Naive thymus-derived CD8-positive, alpha-beta T cell (primary cell): ENCODE results near the gene CDPF1. TPM values are rescaled to one million over a fixed set of nuclear protein-coding genes. Genes with fewer than 3 reads are reported as not detected.

Source experiments
- ATAC-seq, 2 donors: fragments of 150-1000 bp; cut with Tn5 transposase in 1 of 2; sonication (Bioruptor Pico), chemical (Tn5 transposase) in 1 of 2; 1 replicate in 1 of 2; 2 replicates in 1 of 2; pipeline ENCODE4 v1.10.0; 2021; ENCODE audit warnings: mild to moderate bottlenecking in 2 of 2, moderate library complexity in 2 of 2
- POLR2A ChIA-PET: fragments of 350-600 bp; sonication (Branson Sonifier 250); formaldehyde crosslinking; loops from one replicate; lab custom pipeline; 2021; ENCODE audit warnings: antibody characterized with exemption; lab: Charles Lee
- DNase-seq, 10 donors: peaks; one replicate each; pipeline versions ENCODE4 v3.0.0 to v3.0.0-alpha.2; 2020 to 2022
- H3K27ac Mint-ChIP-seq, 10 donors: one replicate each; pipeline ENCODE4 v1.8.0; 2020 to 2022; ENCODE audit warnings: mild to moderate bottlenecking in 10 of 10, mixed read lengths in 10 of 10, moderate library complexity in 4 of 10, inconsistent platforms in 1 of 10
- H3K27me3 Mint-ChIP-seq, 5 donors: one replicate each; pipeline ENCODE4 v1.8.0; 2021 to 2022; ENCODE audit warnings: mixed read lengths in 5 of 5
- H3K36me3 Mint-ChIP-seq, 3 donors: one replicate each; pipeline ENCODE4 v1.8.0; 2020 to 2022; ENCODE audit warnings: mixed read lengths in 3 of 3, mild to moderate bottlenecking in 2 of 3, inconsistent platforms in 1 of 3
- H3K4me1 Mint-ChIP-seq, 4 donors: one replicate each; pipeline ENCODE4 v1.8.0; 2021 to 2022; ENCODE audit warnings: mixed read lengths in 4 of 4
- H3K4me3 Mint-ChIP-seq, 10 donors: one replicate each; pipeline ENCODE4 v1.8.0; 2020 to 2022; ENCODE audit warnings: mild to moderate bottlenecking in 10 of 10, mixed read lengths in 10 of 10, moderate library complexity in 6 of 10, inconsistent platforms in 1 of 10
- H3K9me3 Mint-ChIP-seq, 9 donors: one replicate each; pipeline ENCODE4 v1.8.0; 2020 to 2022; ENCODE audit warnings: mixed read lengths in 9 of 9, mild to moderate bottlenecking in 3 of 9, inconsistent platforms in 1 of 9, moderate library complexity in 1 of 9
- polyA plus RNA-seq, 3 donors: library from polyadenylated mRNA; unstranded; fragments of 300-500 nt; fragmentation: Illumina TruSeq; gene quantifications; one replicate each; pipeline ENCODE4 v1.2.3, GENCODE V29; 2021
- total RNA-seq, 8 experiments: library from RNA in 2 of 8; stranded (reverse) in 2 of 8; gene quantifications; one replicate each; pipeline ENCODE4 v1.2.3 and lab custom pipeline; 2021 to 2026

CDPF1 gene
- total and polyA plus RNA-seq, 5 experiments from 2014 or later = 11.1 to 29.3 (median 22.9) TPM

DNA sequence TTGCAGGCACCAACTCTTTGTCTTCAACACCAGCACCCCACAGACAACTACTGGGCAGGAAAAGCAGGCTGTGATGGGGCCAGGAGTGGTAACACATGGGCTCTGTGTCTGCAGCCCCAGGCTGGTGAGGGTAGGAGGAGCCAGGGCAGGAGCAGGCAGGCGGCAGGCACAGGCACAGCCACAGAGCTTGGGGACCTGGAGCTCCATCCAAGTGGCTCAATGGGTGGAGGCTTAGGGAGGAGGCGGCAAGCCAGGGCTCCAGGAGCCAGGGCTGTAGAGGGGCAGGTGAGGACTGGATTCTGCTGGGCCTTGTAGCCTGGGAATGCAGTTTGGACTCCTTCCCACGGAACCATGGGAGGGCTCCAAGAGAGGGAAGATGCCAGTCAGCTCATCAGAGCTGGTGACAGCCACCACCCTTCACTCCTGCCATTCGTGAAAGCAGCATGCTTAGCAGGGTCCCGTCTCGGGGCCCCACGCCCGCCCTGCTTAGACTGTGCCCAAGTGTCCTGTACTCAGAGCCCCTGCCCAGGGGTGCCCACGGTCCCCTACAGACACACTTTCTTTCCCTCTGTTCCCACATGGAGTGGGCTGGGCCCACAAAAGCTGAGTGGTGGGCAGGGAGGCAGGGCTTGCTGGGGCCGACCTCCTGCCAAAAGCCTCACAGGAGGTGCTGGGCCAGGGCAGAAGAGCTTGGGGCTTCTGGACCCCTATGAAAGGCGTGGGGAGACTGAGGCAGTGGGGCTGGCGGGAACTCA lies 30.1 kb upstream of the CDPF1 start:
- POLR2A ChIA-PET = no interaction called here
- peak overlapping the region in 4 of 10 donors; percentile 20 to 93 (median 56) for H3K27ac Mint-ChIP-seq
- ATAC-seq (no peak), DNase-seq (no peak)
- peaks cover 0 to 3% (median 0%) of the 10 kb centered on the region in 9 donors for H3K9me3 Mint-ChIP-seq
- no peaks in the 10 kb centered on the region for H3K27me3 Mint-ChIP-seq
- H3K4me1 Mint-ChIP-seq = peaks cover 0 to 18% (median 1%) of the 10 kb centered on the region in 4 donors
- H3K36me3 Mint-ChIP-seq = peaks cover 4 to 67% (median 18%) of the 10 kb centered on the region in 3 donors
- H3K4me3 Mint-ChIP-seq = peak overlapping the region in 1 of 10 donors; percentile 66

DNA sequence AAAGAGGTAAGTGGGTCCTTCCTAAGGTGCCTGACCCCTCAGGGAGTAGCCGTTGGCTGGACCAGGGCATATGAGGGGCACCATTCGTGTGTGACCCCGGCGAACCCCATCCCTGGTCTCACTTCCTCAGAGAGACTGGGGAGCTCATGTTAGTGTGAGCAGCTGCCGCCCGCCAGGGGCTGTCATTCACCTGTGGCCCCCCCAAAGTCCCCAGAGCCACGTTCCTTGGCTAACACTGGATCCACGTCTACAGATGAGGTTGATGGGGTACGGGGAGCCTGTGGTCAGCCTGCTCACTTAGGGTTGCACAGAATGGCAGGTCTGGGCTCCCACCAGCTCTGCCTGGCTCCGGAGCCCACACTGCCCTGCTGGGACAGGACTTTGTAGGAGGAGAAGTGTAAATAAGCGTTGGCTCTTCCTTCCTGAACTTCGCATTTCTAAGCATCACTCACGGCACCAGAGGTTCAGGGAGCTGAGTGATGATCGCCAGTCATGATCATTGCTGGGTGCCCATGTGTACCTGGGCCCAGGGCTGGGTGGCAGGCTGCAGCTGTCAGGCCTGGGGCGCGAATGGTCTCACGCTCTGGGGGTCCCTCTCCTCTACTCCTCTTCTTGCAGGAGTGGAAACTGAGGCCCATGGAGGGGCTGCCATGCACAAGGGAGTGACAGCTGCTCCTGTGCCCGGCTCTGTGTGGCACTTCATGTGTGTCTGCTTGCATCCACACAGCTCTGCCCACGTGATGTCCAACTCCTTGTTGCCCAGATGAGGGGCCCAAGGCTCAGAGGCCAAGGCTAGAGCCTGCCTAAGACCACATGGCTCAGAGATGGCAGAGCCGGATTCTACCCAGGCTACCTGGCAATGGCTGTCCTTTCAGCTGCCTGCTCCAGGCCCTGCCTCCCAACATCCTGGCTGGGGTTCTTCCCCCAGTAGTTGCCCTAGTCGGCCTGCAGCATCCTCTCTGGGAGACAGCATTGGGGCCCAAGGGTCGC lies 28.9 kb upstream of the CDPF1 start:
- no peak overlapping the region for H3K27ac Mint-ChIP-seq
- no peaks in the 10 kb centered on the region for H3K27me3 Mint-ChIP-seq
- peaks cover 5 to 61% (median 19%) of the 10 kb centered on the region in 3 donors for H3K36me3 Mint-ChIP-seq
- DNase-seq (no peak), ATAC-seq (no peak)
- H3K4me1 Mint-ChIP-seq = peaks cover 0 to 18% (median 1%) of the 10 kb centered on the region in 4 donors
- POLR2A ChIA-PET = no interaction called here
- H3K9me3 Mint-ChIP-seq = peaks cover 0 to 3% (median 0%) of the 10 kb centered on the region in 9 donors
- H3K4me3 Mint-ChIP-seq = peak overlapping the region in 1 of 10 donors; percentile 37

DNA sequence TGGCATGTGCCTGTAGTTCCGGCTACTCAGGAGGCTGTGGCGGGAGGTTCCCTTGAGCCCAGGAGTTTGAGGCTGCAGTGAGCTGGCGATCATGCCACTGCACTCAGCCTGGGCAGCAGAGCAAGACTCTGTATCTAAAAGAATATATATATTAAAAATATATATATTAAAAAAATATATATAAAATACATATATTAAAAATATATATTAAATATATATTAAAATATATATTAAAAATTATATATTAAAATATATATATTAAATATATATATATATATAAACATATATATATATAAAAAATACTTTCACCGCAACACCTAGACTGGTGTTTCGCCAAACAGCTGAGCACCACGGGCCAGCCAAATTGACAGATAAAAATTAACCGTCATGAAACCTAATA lies 26.5 kb upstream of the CDPF1 start:
- no peaks in the 10 kb centered on the region for H3K27me3 Mint-ChIP-seq
- H3K36me3 Mint-ChIP-seq = peaks cover 5 to 54% (median 19%) of the 10 kb centered on the region in 3 donors
- H3K9me3 Mint-ChIP-seq = peaks cover 0 to 3% (median 0%) of the 10 kb centered on the region in 9 donors
- H3K4me1 Mint-ChIP-seq = peaks cover 0 to 18% (median 1%) of the 10 kb centered on the region in 4 donors
- ATAC-seq = no peak
- DNase-seq = no peak
- H3K27ac Mint-ChIP-seq = peak overlapping the region in 1 of 10 donors; percentile 25
- POLR2A ChIA-PET = interaction anchor here (0.9 kb wide), 1 partner anchor 10 kb away, joined by 6 read pairs; no protein-coding TSS in a partner anchor
- peak overlapping the region in 1 of 10 donors; percentile 22 for H3K4me3 Mint-ChIP-seq

DNA sequence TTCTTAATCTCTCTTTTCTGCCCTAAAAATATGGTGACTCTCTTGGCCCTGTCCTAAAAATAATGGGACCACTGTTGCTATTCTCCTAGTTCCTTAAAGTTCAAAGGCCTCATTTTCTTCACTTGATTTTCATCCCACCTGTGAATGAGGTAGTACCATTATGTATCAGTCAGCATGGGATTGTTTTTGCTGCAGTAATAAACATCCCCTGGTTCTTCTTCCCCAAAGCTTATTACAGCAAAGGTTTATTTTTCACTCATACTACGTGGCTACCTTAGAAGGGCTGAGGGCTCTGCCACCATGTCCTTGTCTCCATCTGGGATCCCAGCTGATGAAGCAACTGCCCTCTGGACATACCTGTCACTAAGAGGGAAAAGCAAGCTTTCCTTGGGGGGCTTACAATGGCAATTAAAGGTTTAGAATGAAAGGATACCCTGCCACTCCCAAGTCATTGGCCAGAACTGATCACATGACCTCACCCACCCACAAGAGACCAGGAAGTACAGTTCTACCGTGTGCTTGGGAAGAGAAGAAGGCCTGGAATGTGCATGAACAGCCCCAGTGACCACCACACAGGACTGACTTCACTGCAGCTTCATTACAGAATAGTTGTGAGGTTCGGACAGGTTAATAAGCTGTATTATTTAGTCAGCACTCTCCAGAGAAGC lies 25.5 kb upstream of the CDPF1 start:
- peak overlapping the region in 2 of 10 donors; percentile 42 to 55 for H3K27ac Mint-ChIP-seq
- POLR2A ChIA-PET = interaction anchor here (0.8 kb wide), 1 partner anchor 8 kb away, joined by 3 read pairs; the partner anchor contains the start of gene TTC38
- H3K4me3 Mint-ChIP-seq = no peak overlapping the region

DNA sequence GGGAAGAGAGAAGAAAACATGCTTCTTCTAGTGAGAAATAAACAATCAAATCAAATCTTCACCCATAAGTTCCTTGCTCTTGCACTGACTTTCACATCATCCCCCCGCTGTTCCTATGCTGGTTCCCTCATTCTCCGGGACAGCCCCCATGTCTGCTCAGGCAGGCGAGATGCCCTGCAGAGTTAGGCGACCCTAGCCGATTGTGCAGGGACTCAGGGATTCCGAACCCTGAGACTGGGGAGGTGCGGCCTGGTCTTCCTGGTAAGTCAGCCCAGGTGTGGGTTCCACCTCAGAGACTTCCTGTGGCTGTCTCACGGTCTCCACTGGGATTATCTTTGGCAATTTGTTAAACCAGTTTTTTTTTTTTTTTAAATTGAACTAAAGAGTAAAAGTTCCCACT lies 24.3 kb upstream of the CDPF1 start:
- no peak for ATAC-seq
- POLR2A ChIA-PET = no interaction called here
- Mint-ChIP-seq H3K4me3 (no peak overlapping the region), H3K27me3 (no peaks in the 10 kb centered on the region), H3K27ac (no peak overlapping the region), H3K9me3 (peaks cover 0 to 3% (median 0%) of the 10 kb centered on the region in 9 donors), H3K4me1 (peaks cover 0 to 21% (median 5%) of the 10 kb centered on the region in 4 donors), H3K36me3 (peaks cover 5 to 43% (median 19%) of the 10 kb centered on the region in 3 donors)
- DNase-seq = no peak

More for the DNA sequence above, 25.5 kb upstream of the CDPF1 start:
- no peaks in the 10 kb centered on the region for H3K27me3 Mint-ChIP-seq
- ATAC-seq (no peak), DNase-seq (no peak)
- peaks cover 5 to 47% (median 19%) of the 10 kb centered on the region in 3 donors for H3K36me3 Mint-ChIP-seq
- peaks cover 0 to 14% (median 1%) of the 10 kb centered on the region in 4 donors for H3K4me1 Mint-ChIP-seq
- peaks cover 0 to 3% (median 0%) of the 10 kb centered on the region in 9 donors for H3K9me3 Mint-ChIP-seq

DNA sequence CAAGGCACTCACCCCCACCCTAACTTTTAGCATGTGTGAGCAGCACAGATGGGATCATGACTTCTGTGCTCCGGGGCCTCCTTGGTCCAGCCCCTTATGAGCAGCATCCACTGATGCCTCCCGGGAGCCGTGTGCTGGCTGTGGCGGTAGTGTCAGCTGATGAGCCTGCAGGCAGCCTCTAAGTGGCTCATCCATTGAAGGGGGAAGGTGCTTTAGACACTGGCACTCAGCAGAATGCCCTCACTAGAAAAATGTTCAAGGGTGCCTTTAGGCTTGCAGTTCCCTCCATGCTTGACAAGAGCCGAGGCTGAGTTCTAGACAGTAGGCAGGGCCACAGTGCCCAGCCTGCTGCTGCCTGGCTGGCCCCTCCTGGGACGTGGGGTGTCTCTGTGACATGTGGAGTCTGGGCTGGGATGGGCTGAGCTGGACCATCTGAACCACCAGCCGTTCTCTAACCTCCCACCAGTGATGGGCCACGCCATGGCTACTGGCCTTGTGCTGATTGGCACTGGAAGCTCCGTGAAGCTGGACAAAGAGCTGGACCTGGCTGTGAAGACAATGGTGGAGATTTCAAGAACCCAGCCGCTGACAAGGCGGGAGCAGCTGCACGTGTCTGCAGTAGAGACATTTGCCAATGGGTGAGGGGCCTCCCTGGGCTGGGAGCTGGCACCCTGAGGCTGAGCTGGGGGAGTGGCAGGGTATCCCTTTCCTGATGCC lies 23.5 kb upstream of the CDPF1 start:
- POLR2A ChIA-PET = no interaction called here
- DNase-seq (no peak), ATAC-seq (no peak)
- Mint-ChIP-seq H3K27ac (no peak overlapping the region), H3K9me3 (peaks cover 0 to 3% (median 0%) of the 10 kb centered on the region in 9 donors), H3K36me3 (peaks cover 5 to 38% (median 19%) of the 10 kb centered on the region in 3 donors), H3K27me3 (no peaks in the 10 kb centered on the region), H3K4me3 (no peak overlapping the region), H3K4me1 (peaks cover 0 to 22% (median 7%) of the 10 kb centered on the region in 4 donors)

DNA sequence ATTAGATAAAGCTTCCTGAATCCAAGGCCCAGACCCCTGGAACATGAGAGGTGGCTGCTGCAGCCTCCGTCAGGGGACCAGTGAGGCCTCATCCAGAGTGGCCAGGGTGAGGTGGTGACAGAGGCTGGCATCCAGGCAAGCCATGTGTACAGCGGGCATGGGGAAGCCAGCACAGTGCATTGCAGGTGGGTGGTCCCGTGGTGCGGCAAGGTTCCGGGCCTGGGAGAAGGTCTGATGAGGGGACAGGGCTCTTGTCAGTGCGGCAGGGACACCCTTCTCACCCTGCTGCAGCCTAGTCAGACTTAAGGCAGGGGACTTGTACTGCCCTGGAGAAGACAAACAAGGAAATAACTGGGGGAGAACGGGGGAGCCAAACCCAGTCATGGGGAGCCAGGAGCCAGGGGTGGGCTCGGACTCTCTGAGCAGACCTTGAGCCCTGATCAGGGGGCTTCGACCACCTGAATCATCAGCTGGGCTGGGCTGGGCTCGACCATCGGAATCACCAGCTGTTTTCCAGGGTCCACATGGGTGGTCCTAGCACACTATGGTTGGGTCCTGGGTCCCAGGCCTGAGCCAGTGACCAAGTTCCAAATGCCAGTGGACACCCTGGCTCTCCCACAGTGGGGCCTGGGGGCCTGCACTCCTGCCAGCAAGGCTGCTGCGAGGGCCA lies 22.8 kb upstream of the CDPF1 start:
- no peaks in the 10 kb centered on the region for H3K27me3 Mint-ChIP-seq
- H3K4me3 Mint-ChIP-seq = no peak overlapping the region
- POLR2A ChIA-PET = no interaction called here
- peaks cover 5 to 31% (median 14%) of the 10 kb centered on the region in 3 donors for H3K36me3 Mint-ChIP-seq
- no peak for ATAC-seq
- DNase-seq = no peak
- H3K4me1 Mint-ChIP-seq = peaks cover 3 to 25% (median 12%) of the 10 kb centered on the region in 4 donors
- peak overlapping the region in 1 of 10 donors; percentile 47 for H3K27ac Mint-ChIP-seq
- H3K9me3 Mint-ChIP-seq = peaks cover 0 to 3% (median 0%) of the 10 kb centered on the region in 9 donors

DNA sequence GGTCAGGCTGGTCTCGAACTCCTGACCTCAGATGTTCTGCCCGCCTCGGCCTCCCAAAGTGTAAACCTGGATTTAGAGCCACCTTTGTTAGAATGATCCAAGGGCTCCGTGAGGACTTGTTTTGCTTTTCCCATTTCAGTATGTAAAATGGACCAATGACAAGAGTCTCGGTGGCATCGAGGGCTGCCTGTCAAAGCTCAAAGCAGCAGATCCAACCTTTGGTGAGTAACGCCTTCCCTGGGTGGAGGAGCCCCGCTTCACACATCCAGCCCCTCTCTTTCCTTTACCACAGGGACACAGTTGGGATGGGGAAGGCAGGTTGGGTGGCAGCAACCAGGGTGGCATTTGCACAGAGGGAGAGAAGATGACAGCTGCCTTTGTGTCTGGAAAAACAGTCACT lies 22.1 kb upstream of the CDPF1 start:
- Mint-ChIP-seq H3K4me1 (peaks cover 3 to 30% (median 15%) of the 10 kb centered on the region in 4 donors), H3K36me3 (peaks cover 5 to 25% (median 13%) of the 10 kb centered on the region in 3 donors), H3K4me3 (no peak overlapping the region), H3K27me3 (no peaks in the 10 kb centered on the region), H3K27ac (no peak overlapping the region), H3K9me3 (peaks cover 0 to 3% (median 0%) of the 10 kb centered on the region in 9 donors)
- no peak for DNase-seq
- POLR2A ChIA-PET = no interaction called here
- ATAC-seq = no peak

DNA sequence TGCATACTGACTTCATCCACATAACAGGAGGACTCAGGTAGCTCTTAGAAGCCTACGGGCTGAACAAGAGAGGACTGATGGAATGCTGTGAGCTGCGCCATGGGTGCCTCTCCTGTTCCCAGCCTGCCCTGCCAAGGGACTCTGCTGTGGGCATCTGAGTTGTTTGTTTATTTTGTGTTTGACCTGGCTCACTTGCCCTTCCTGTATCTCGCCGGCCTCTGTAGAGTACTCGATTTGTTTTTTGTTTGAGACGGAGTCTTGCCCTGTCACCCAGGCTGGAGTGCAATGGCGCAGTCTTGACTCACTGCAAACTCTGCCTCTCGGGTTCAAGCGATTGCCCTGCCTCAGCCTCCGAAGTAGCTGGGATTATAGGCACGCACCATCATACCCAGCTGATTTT lies 19.5 kb upstream of the CDPF1 start:
- H3K27ac Mint-ChIP-seq = peak overlapping the region in 1 of 10 donors; percentile 57
- DNase-seq (no peak), ATAC-seq (no peak)
- peaks cover 0 to 8% (median 0%) of the 10 kb centered on the region in 9 donors for H3K9me3 Mint-ChIP-seq
- peaks cover under 1 to 6% (median 1%) of the 10 kb centered on the region in 5 donors for H3K27me3 Mint-ChIP-seq
- POLR2A ChIA-PET = no interaction called here
- peak overlapping the region; percentile 21 to 92 (median 64) for H3K4me3 Mint-ChIP-seq
- peaks cover 4 to 8% (median 4%) of the 10 kb centered on the region in 3 donors for H3K36me3 Mint-ChIP-seq
- H3K4me1 Mint-ChIP-seq = peaks cover 3 to 23% (median 15%) of the 10 kb centered on the region in 4 donors

DNA sequence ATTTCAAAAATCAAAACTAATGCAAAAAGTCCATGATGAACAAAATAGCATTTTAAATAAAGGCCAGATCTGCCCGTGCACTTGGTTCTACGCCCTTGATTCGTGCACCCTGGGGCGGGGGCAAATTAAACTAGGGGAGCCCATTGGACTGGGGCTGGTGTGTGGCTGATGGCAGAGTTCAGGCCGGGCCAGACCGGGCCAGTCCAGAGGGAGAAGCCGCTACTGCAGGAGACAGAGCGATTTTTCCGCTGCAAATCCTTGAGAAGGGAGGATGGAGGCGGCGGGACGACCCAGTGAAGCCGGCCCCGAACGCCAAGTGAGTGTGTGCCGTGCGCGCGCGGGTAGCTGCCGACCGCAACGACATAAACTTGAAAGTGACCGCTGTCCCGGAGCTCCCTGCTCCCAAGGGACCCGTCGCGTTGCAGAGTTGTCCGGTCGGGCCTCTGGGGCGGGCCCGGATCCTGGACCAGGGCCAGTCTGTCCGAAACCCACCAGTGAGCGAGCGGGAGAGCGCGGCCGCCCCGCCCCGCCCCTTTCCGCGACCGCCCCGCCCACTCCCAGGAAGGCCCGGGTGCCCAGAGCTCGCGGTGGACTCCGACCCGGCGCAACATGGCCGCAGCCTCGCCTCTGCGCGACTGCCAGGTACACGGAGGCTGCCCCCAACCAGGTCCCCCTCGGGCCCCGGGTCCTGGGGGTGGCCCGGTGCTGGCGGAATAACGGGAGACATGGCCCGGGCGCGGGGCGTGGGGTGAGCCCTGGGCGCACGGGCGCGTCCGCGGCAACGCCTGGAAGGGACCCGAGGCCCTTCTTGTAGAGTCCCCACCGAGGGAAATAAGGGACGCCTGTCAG lies 17.6 kb upstream of the CDPF1 start, which contains the start of gene TTC38:
Gene TTC38, plus strand, starts transcription at position 578 of the 849 bp plus-strand sequence. Its CDS starts 32 bp downstream, at position 610.
- H3K9me3 Mint-ChIP-seq = peaks cover 0 to 8% (median 0%) of the 10 kb centered on the region in 9 donors
- peaks cover 0 to 8% (median 4%) of the 10 kb centered on the region in 3 donors for H3K36me3 Mint-ChIP-seq
- H3K27ac Mint-ChIP-seq = peak within 1 kb of the TSS; percentile 25 to 87 (median 64)
- DNase-seq (peak in 9 of 10 donors; percentile 8 to 73 (median 39)), ATAC-seq (peak; percentile 82 to 91)
- POLR2A ChIA-PET = interaction anchor here (0.6 to 1.6 kb wide), 7 partner anchors 8 to 232 kb away, joined by 3 to 7 read pairs (median 3); partner anchors contain the start of gene CDPF1
- H3K4me3 Mint-ChIP-seq = peak within 1 kb of the TSS; percentile 80 to 94 (median 91)
- H3K27me3 Mint-ChIP-seq = peaks cover 7 to 17% (median 14%) of the 10 kb centered on the region in 5 donors
- peaks cover 4 to 29% (median 17%) of the 10 kb centered on the region in 4 donors for H3K4me1 Mint-ChIP-seq
